Suprapubic skin (tissue), 4 donors: ENCODE results near the gene SPRTN. TPM values are rescaled to one million over a fixed set of nuclear protein-coding genes. Genes with fewer than 3 reads are reported as not detected.

ENCODE experiments used
- DNase-seq, 2 donors: peaks; one replicate each; pipeline ENCODE4 v3.0.0-alpha.2; 2019; ENCODE audit warnings: low spot score in 2 of 2
- H3K27ac ChIP-seq: fragments of 200-600 bp; sonication (generic); one replicate; pipeline ENCODE4 v1.5.1; 2019
- H3K27me3 ChIP-seq: fragments of 200-600 bp; sonication (generic); one replicate; pipeline ENCODE4 v1.5.1; 2019
- H3K36me3 ChIP-seq: fragments of 200-600 bp; sonication (generic); one replicate; pipeline ENCODE4 v1.5.1; 2019
- H3K4me1 ChIP-seq: fragments of 200-600 bp; sonication (generic); one replicate; pipeline ENCODE4 v1.5.1; 2019
- H3K4me3 ChIP-seq: fragments of 200-600 bp; sonication (generic); one replicate; pipeline ENCODE4 v1.5.1; 2019; ENCODE audit warnings: mild to moderate bottlenecking
- H3K9me3 ChIP-seq: fragments of 200-600 bp; sonication (generic); one replicate; pipeline ENCODE4 v1.5.1; 2019
- CTCF ChIP-seq, 2 donors: fragments of 200-600 bp in 1 of 2; fragments of 450-650 bp in 1 of 2; sonication (generic) in 1 of 2; IDR thresholded peaks; one replicate each; pipeline ENCODE4 v1.5.1; 2016 to 2019; ENCODE audit warnings: antibody characterized with exemption in 2 of 2, mild to moderate bottlenecking in 1 of 2, moderate library complexity in 1 of 2
- EP300 ChIP-seq: sonication (generic); formaldehyde crosslinking; IDR thresholded peaks from one replicate; pipeline ENCODE4 v1.6.1; 2017; ENCODE audit warnings: antibody characterized with exemption
- POLR2A ChIP-seq, 2 donors: fragments of 450-650 bp; IDR thresholded peaks; one replicate each; pipeline ENCODE4 v1.6.1; 2017; ENCODE audit warnings: antibody characterized with exemption in 2 of 2, mild to moderate bottlenecking in 2 of 2, moderate library complexity in 2 of 2
- POLR2AphosphoS5 ChIP-seq, 3 donors: sonication (generic); formaldehyde crosslinking; IDR thresholded peaks; one replicate each; pipeline ENCODE4 v1.6.1; 2017; ENCODE audit warnings: antibody characterized with exemption in 3 of 3
- WGBS: methylation state at CpG from one replicate; pipeline ENCODE4 v1.1.5; 2018; 5-methylcytosine and 5-hydroxymethylcytosine counted together
- total RNA-seq, 4 donors: library from RNA; depleted of rRNA; stranded (reverse); fragments of >200 nt; gene quantifications; one replicate each; pipeline ENCODE4 v1.1.0, GENCODE V29; 2016

The SPRTN gene
- total RNA-seq, 4 donors from 2014 or later, result 18.6 to 28.4 (median 22.8) TPM

- Histone ChIP-seq H3K4me1 (no peaks in the 10 kb centered on the region), H3K36me3 (no peaks in the 10 kb centered on the region), H3K9me3 (no peaks in the 10 kb centered on the region), H3K27me3 (no peaks in the 10 kb centered on the region), H3K27ac (no peak overlapping the region), H3K4me3 (no peak overlapping the region)
- TF ChIP-seq POLR2AphosphoS5 (IDR thresholded peaks at IDR 0.05), result no peak
- DNase-seq, result peak in 1 of 2 donors; percentile 55
- 96% methylated on average over 15 of the region's 15 CpGs for WGBS
Measured at GRCh38 chr1:231318015-231318355, 20.1 kb upstream of the SPRTN start.

- H3K9me3 ChIP-seq, result no peaks in the 10 kb centered on the region
- WGBS, result 89% methylated on average over 4 of the region's 4 CpGs
- no peaks in the 10 kb centered on the region for H3K4me1 ChIP-seq
- TF ChIP-seq CTCF (IDR thresholded peaks at IDR 0.05) (no peak), POLR2A (IDR thresholded peaks at IDR 0.05) (no peak), POLR2AphosphoS5 (IDR thresholded peaks at IDR 0.05) (no peak), EP300 (no peak)
- no peaks in the 10 kb centered on the region for H3K36me3 ChIP-seq
- H3K27ac ChIP-seq, result no peak overlapping the region
- no peak for DNase-seq
- H3K27me3 ChIP-seq, result no peaks in the 10 kb centered on the region
- no peak overlapping the region for H3K4me3 ChIP-seq
Measured at GRCh38 chr1:231318568-231318967, 19.5 kb upstream of the SPRTN start.

- DNase-seq, result peak in 1 of 2 donors; percentile 3
- Histone ChIP-seq H3K4me1 (no peaks in the 10 kb centered on the region), H3K27ac (no peak overlapping the region), H3K27me3 (no peaks in the 10 kb centered on the region), H3K36me3 (no peaks in the 10 kb centered on the region), H3K9me3 (no peaks in the 10 kb centered on the region), H3K4me3 (no peak overlapping the region)
- TF ChIP-seq POLR2A (IDR thresholded peaks at IDR 0.05), result no peak
- TF ChIP-seq EP300, result no peak
- no peak for TF ChIP-seq CTCF (IDR thresholded peaks at IDR 0.05)
- no peak for TF ChIP-seq POLR2AphosphoS5 (IDR thresholded peaks at IDR 0.05)
- 91% methylated on average over 9 of the region's 9 CpGs for WGBS
Measured at GRCh38 chr1:231319080-231319479, 19.0 kb upstream of the SPRTN start.

GRCh38 chr1:231322880-231323530 is 15.1 kb upstream of the SPRTN start:
- Histone ChIP-seq H3K9me3 (no peaks in the 10 kb centered on the region), H3K4me3 (no peak overlapping the region), H3K27me3 (no peaks in the 10 kb centered on the region), H3K36me3 (no peaks in the 10 kb centered on the region), H3K27ac (no peak overlapping the region), H3K4me1 (no peaks in the 10 kb centered on the region)
- TF ChIP-seq EP300 (no peak), CTCF (IDR thresholded peaks at IDR 0.05) (no peak), POLR2AphosphoS5 (IDR thresholded peaks at IDR 0.05) (no peak), POLR2A (IDR thresholded peaks at IDR 0.05) (no peak)
- DNase-seq, result peak in 1 of 2 donors; percentile 21
- WGBS, result 75% methylated on average over 7 of the region's 7 CpGs

GRCh38 chr1:231324660-231325059 is 13.4 kb upstream of the SPRTN start:
- TF ChIP-seq POLR2AphosphoS5 (IDR thresholded peaks at IDR 0.05) (no peak), EP300 (no peak), CTCF (IDR thresholded peaks at IDR 0.05) (no peak), POLR2A (IDR thresholded peaks at IDR 0.05) (no peak)
- Histone ChIP-seq H3K27me3 (no peaks in the 10 kb centered on the region), H3K36me3 (no peaks in the 10 kb centered on the region), H3K27ac (no peak overlapping the region), H3K9me3 (no peaks in the 10 kb centered on the region), H3K4me1 (no peaks in the 10 kb centered on the region), H3K4me3 (no peak overlapping the region)
- 85% methylated on average over 5 of the region's 5 CpGs for WGBS
- no peak for DNase-seq

GRCh38 chr1:231326248-231326647 is 11.8 kb upstream of the SPRTN start:
- Histone ChIP-seq H3K4me3 (no peak overlapping the region), H3K27ac (no peak overlapping the region), H3K36me3 (no peaks in the 10 kb centered on the region), H3K9me3 (no peaks in the 10 kb centered on the region), H3K4me1 (no peaks in the 10 kb centered on the region), H3K27me3 (no peaks in the 10 kb centered on the region)
- WGBS, result 51% methylated on average over 1 of the region's 1 CpG
- TF ChIP-seq CTCF (IDR thresholded peaks at IDR 0.05), result no peak
- no peak for TF ChIP-seq POLR2A (IDR thresholded peaks at IDR 0.05)
- no peak for TF ChIP-seq EP300
- no peak for DNase-seq
